NCI-H446 treated with DMSO at 0.1 percent for 48 hours (cell line): ENCODE results near the gene PACS2.
A peak's percentile ranks its signal among the peaks of the same experiment; 100 is the strongest.

Source experiments
- DNase-seq: peaks from one replicate; lab custom pipeline; 2025; lab: John Stamatoyannopoulos, UW

PACS2 gene

GRCh38 chr14:105423488-105424195 lies 109.1 kb downstream of the PACS2 start:
- DNase-seq, result no peak

GRCh38 chr14:105424861-105425260 lies 110.3 kb downstream of the PACS2 start:
- no peak for DNase-seq

- DNase-seq, result no peak
Measured at GRCh38 chr14:105425823-105426247, 111.3 kb downstream of the PACS2 start.

GRCh38 chr14:105426416-105427130 lies 112.0 kb downstream of the PACS2 start:
- DNase-seq, result no peak

- no peak for DNase-seq
Measured at GRCh38 chr14:105427412-105427811, 112.9 kb downstream of the PACS2 start.

GRCh38 chr14:105427936-105428485 lies 113.5 kb downstream of the PACS2 start:
- no peak for DNase-seq

- no peak for DNase-seq
Measured at GRCh38 chr14:105430042-105430441, 115.5 kb downstream of the PACS2 start.

- no peak for DNase-seq
Measured at GRCh38 chr14:105430565-105430964, 116.0 kb downstream of the PACS2 start.

GRCh38 chr14:105431256-105431655 lies 116.7 kb downstream of the PACS2 start:
- no peak for DNase-seq

GRCh38 chr14:105432657-105433056 lies 118.1 kb downstream of the PACS2 start:
- DNase-seq, result no peak

- no peak for DNase-seq
Measured at GRCh38 chr14:105433161-105433605, 118.6 kb downstream of the PACS2 start.

GRCh38 chr14:105436402-105436801 lies 121.9 kb downstream of the PACS2 start:
- no peak for DNase-seq

- DNase-seq, result no peak
Measured at GRCh38 chr14:105436891-105437722, 122.6 kb downstream of the PACS2 start.

GRCh38 chr14:105437723-105438500 lies 123.4 kb downstream of the PACS2 start:
- DNase-seq, result no peak

- DNase-seq, result no peak
Measured at GRCh38 chr14:105439179-105439578, 124.6 kb downstream of the PACS2 start.

GRCh38 chr14:105439710-105440553 lies 125.4 kb downstream of the PACS2 start:
- peak; percentile 72 for DNase-seq

GRCh38 chr14:105440554-105440900 lies 126.0 kb downstream of the PACS2 start:
- DNase-seq, result no peak

- no peak for DNase-seq
Measured at GRCh38 chr14:105440992-105441391, 126.4 kb downstream of the PACS2 start.

GRCh38 chr14:105442125-105442524 lies 127.6 kb downstream of the PACS2 start:
- DNase-seq, result no peak

- no peak for DNase-seq
Measured at GRCh38 chr14:105442834-105443233, 128.3 kb downstream of the PACS2 start.

- no peak for DNase-seq
Measured at GRCh38 chr14:105444859-105445258, 130.3 kb downstream of the PACS2 start.
